ENCODE data around the gene ZNF195. TPM values are rescaled to one million over a fixed set of nuclear protein-coding genes. Genes with fewer than 3 reads are reported as not detected.

Gene ZNF195
- total and polyA plus RNA-seq, 10 donors: 15.3 to 39.8 (median 28.3) TPM

Small RNA genes lying within 50 kb of the gene (small RNA-seq; reads per million reads assigned to genes)
- gene AC123788.2: 0 reads per million in 4 donors

Other genes with a start within 250 kb of the ZNF195 start
- gene OSBPL5, start 213.8 kb downstream of the ZNF195 start, total RNA-seq: 10 to 100 TPM; 37.2 to 91.2 (median 73.3) TPM
- gene OSBPL5, start 213.8 kb downstream of the ZNF195 start, polyA plus RNA-seq: 10 to 100 TPM in 2 of 3 donors, 1 to 10 TPM in 1; 5.1 to 21.6 (median 10.7) TPM
- not detected for gene MRGPRG, start 160.3 kb downstream of the ZNF195 start, total RNA-seq
- gene MRGPRG, start 160.3 kb downstream of the ZNF195 start, polyA plus RNA-seq: not detected
- gene MRGPRE, start 146.7 kb downstream of the ZNF195 start, total RNA-seq: 1 to 10 TPM in 2 of 7 donors, under 1 TPM in 2, not detected in 3; 0.41 to 1.9 (median 1.2) TPM
- not detected for gene MRGPRE, start 146.7 kb downstream of the ZNF195 start, polyA plus RNA-seq